WI38 (cell line): ENCODE measurements around the gene TMC4.

Experiments
- H3K4me3 ChIP-seq: 2 replicates; pipeline ENCODE4 v1.5.1; 2011; ENCODE audit warnings: low read depth, mild to moderate bottlenecking, control low read depth, low read length
- TF ChIP-seq, protein P1 (sequence below): IDR thresholded peaks from 2 replicates; pipeline ENCODE4 v1.5.1; 2012; ENCODE audit warnings: low read depth, mild to moderate bottlenecking, control low read depth, low read length

The TMC4 gene

DNA sequence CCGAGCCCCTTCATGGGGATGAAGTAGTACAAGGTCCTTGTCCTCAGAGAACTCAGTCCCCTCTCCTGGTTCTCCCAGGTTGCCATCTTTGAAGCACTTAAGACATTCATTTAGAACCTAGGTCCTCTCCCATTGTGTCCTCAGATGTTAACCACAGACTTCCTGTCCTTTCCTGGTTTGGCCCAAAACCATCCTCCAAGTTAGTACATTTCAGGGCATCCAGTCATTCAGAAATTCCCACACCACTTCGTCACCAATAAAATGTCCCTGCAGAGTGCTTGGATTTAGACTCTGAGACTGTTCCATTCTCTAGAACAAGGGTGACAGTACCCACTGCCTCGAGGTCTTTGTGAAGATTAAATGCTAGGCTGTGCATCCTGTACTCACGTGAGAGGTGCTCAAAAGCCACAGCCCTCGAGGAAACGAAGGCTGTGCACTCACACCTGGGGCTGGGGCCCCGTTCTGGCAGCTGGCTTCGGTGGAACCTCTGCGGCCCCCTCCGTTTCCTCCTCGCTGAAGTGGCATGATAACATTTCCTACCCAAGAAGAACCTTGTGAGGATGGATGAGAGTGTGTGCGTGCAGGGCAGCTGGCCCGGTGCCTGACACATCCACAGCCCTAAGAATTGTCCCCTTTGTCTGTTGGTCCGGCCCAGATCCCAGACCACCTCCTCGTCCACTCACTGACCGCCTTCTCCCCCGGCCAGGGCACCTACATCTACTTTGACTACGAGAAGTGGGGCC, 18.2 kb downstream of the TMC4 start:
- no peak overlapping the region for H3K4me3 ChIP-seq
- TF ChIP-seq, protein P1, sequence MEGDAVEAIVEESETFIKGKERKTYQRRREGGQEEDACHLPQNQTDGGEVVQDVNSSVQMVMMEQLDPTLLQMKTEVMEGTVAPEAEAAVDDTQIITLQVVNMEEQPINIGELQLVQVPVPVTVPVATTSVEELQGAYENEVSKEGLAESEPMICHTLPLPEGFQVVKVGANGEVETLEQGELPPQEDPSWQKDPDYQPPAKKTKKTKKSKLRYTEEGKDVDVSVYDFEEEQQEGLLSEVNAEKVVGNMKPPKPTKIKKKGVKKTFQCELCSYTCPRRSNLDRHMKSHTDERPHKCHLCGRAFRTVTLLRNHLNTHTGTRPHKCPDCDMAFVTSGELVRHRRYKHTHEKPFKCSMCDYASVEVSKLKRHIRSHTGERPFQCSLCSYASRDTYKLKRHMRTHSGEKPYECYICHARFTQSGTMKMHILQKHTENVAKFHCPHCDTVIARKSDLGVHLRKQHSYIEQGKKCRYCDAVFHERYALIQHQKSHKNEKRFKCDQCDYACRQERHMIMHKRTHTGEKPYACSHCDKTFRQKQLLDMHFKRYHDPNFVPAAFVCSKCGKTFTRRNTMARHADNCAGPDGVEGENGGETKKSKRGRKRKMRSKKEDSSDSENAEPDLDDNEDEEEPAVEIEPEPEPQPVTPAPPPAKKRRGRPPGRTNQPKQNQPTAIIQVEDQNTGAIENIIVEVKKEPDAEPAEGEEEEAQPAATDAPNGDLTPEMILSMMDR = no peak

DNA sequence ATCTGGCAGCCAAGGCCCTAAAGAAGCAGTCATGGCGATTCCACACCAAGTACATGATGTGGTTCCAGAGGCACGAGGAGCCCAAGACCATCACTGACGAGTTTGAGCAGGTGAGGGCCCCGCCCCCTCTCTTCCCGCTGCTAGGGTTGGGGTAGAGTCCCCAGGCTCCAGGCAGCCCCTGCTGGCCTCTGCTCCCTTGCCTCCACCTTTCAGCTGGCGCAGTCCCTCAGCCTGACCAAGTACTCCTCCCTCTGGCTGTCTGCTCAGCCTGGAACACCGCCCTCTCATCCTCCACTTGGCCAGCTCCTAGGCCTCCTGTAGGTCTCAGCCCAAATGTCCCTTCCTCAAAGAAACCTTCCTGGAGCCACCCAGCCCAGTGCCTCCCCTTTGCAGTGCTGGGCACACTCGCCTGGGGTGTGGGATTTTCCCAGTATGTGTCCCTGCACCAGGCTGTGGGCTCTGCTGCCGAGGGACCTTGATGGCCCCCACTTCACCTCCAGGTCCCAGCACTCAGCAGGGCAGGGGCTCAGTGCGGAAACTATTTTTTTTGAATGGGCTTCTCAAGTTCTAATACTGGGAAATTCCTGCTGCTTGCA, 19.1 kb downstream of the TMC4 start:
- H3K4me3 ChIP-seq = no peak overlapping the region

DNA sequence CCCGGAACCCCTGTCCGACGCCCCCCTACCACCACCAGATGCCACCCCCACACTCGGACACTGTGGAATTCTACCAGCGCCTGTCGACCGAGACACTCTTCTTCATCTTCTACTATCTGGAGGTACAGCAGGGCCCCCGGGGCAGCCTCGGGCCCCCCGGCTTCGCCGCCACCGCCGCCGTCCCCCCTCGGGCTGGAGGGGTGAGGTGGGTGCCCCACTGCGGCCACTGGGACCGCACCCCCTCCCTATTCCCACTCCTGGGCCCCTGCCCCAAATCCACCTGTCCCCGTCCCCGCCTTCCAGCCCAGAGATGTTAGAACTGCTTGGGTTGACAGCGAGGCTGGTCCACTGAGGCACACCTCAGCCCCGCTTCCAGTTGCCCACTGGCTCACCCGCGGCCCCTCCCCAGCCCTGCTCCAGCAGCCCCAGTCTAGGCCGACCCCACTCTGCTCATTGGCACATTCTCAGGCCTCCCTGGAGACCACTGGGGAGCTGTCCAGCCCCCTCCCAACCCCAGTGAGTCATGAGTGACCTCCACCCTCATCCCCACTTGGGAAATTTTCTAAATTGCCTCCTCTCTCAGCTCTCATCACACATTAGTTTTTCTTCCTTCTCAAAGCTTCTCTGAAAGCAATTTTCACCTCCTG, 20.0 kb downstream of the TMC4 start:
- TF ChIP-seq, protein P1 = no peak
- no peak overlapping the region for H3K4me3 ChIP-seq

More for the DNA sequence above, 19.1 kb downstream of the TMC4 start:
- TF ChIP-seq, protein P1 = no peak

DNA sequence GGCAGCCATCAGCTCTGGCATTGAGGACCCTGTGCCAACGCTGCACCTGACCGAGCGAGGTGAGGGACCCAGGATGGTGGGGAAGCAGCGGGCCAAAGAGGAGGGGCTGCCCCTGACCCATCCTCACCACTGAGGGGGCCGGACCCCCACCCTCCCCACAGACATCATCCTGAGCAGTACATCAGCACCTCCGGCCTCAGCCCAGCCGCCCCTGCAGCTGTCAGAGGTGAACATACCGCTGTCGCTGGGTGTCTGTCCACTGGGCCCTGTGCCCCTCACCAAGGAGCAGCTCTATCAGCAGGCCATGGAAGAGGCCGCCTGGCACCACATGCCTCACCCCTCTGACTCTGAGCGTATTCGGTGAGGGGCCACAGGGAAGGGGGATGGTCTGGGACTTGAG, 20.7 kb downstream of the TMC4 start:
- no peak overlapping the region for H3K4me3 ChIP-seq
- TF ChIP-seq, protein P1 = no peak

DNA sequence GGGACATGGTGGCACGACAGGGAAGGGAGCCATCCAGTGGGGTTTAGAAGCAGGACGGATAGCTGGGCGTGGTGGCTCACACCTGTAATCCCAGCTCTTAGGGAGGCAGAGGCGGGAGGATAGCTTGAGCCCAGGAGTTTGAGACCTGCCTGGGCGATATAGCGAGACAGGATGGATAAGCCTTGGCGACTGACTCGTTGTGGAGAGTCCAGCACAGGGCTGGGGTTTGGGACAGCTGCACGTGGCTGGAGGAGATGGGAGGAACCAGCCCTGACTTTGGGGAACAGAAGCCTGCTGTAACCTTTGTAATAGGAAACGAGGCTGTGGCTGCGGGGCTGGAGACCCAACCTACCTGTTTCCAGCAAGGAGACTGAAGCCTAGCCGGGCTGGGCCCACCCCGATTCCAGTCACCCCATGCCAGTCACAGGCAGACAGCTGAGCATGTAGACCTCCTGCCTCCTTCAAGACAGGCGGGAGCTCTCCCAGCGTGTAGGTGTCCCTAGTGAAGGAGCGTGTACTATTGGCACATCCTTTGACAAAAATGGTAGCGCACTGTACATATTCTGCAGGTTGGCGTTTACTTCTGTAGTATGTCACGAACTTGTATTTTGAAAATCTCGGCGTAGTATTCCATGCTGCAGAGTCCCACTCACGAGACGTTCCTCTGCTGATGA, 21.5 kb downstream of the TMC4 start:
- H3K4me3 ChIP-seq = no peak overlapping the region
- TF ChIP-seq, protein P1 = no peak

DNA sequence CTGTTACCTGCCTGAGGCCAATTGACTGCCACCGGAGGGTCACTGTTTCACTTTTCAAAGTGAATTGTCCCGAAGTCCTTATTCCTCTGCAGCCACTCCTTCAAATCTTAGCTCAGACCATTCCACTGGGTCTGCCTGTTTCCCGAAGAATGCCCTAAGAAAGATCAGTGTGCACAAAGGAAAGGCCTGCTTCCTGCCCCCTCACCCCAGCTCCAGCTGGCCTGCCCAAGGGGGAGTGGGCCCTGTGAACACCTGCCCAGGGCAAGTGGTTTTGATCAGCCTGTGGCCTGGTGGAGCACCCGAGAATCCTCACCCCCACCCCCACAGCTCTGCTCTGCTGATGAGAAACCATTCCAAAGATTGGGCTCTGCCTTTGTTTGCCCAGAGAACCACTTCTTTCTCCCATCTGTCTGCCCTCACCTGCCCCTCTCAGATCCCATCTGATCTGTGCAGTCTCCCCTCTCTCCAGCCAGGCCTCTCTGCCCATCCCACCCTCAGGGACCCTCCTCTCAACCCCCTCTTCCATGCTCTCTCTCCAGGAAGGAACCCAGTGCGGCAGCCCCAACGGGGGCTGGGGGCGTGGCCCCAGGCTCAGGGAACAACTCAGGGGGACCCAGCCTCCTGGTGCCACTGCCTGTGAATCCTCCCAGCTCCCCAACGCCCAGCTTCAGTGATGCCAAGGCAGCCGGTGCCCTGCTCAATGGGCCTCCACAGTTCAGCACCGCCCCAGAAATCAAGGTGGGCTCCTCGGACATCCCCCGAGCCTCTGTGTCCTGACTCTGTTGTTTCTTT, 23.7 kb downstream of the TMC4 start:
- TF ChIP-seq, protein P1 = no peak

More for the DNA sequence above, 23.7 kb downstream of the TMC4 start:
- H3K4me3 ChIP-seq = no peak overlapping the region
